ENCODE measurements around the gene LDHAL6B. TPM values are rescaled to one million over a fixed set of nuclear protein-coding genes. Genes with fewer than 3 reads are reported as not detected.

Gene LDHAL6B
- total and polyA plus RNA-seq, 2 experiments from 2014 or later = not detected

DNA sequence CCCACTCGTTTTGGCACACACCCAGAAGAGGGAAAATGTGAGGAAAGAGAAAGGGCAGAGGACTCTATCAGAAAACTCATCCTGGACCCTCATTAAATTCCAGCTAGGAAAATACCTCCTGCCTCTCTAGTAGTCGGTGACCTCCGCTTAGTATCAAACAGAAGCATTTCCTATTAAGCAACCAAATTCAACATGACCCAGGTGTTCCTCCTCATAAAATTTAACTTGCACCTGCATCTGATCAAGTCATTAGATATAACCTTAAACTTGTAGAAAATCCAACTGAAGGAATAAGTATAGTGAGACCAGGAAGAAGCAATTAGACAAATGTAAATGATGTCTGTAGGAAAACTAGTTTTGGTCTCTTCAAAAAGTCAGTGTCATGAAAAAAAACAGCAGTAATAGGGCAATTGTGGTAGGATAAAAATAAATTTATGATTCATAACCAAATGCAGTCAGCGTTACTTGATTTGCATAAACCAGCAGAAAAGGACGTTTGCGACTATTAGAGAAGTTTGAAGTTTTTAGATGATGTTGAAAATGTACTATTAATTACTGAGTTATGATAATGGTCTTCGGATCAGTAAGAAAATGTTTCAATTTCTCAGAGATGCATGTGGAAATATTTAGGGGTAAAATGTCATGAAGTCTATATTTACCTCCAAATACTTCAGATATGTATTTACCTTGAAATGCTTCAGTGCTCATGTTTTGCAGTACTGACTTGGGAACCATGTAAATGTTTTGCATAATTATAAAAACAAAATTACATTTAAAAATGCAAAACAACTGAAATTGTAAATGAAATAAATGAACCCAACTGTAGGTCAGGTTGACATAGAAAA is 44.6 kb downstream of the LDHAL6B start:
- ATAC-seq = no peak
- 0 out of 3 replicates have a peak, but pooled peaks cover 3% of the 10 kb centered on the region for H3K36me3 Mint-ChIP-seq (ENCODE audit: low read depth)
- no peaks in the 10 kb centered on the region for H3K79me2 ChIP-seq (replicated peaks; ENCODE audit: insufficient read depth)

DNA sequence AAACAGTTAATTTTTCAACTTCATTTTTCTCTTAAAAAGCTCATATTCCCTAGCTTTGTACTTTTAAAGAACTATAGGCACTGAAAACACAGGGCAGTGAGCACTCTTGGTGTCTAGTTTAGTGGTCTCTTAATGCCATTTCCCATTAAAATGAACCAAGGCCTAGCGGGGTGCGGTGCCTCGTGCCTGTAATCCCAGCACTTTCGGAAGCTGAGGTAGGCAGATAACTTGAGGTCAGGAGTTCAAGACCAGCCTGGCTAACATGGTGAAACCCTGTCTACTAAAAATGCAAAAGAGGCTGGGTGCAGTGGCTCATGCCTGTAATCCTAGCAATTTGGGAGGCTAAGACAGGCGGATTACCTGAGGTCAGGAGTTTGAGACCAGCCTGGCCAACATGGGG is 45.5 kb downstream of the LDHAL6B start:
- no peaks in the 10 kb centered on the region for H3K4me1 ChIP-seq (ENCODE audit: insufficient read depth)
- H3K36me3 ChIP-seq (ENCODE audit: insufficient read depth) = no peaks in the 10 kb centered on the region
- H3K4me3 ChIP-seq = no peak overlapping the region
- H2AFZ ChIP-seq = no peak overlapping the region
- no peaks in the 10 kb centered on the region for H3K27me3 ChIP-seq (ENCODE audit: insufficient read depth)
- Mint-ChIP-seq H3K4me3 (no peak overlapping the region), H3K27ac (no peak overlapping the region), H3K9me3 (no peaks in the 10 kb centered on the region), H3K4me1 (peaks cover 3% of the 10 kb centered on the region; the same call in 2 of the 3 replicates), H3K36me3 (ENCODE audit: low read depth) (0 out of 3 replicates have a peak, but pooled peaks cover 3% of the 10 kb centered on the region), H3K27me3 (ENCODE audit: insufficient read depth, low read depth, poor library complexity) (peaks cover 2% of the 10 kb centered on the region)
- H3K9me2 ChIP-seq (ENCODE audit: insufficient read depth) = no peaks in the 10 kb centered on the region
- H3K27ac ChIP-seq (ENCODE audit: low read depth) = no peak overlapping the region
- DNase-seq (ENCODE audit: low spot score) = no peak
- no peak overlapping the region for H3K4me2 ChIP-seq
- no peaks in the 10 kb centered on the region for H3K79me2 ChIP-seq (replicated peaks; ENCODE audit: insufficient read depth)
- H3F3A ChIP-seq (replicated peaks; ENCODE audit: low read depth) = no peaks in the 10 kb centered on the region
- no peak for ATAC-seq
- H4K20me1 ChIP-seq (replicated peaks; ENCODE audit: insufficient read depth) = no peaks in the 10 kb centered on the region
- no peak for TF ChIP-seq STAT1 (IDR thresholded peaks at IDR 0.05; ENCODE audit: unreplicated experiment)
- TF ChIP-seq EZH2 (IDR thresholded peaks at IDR 0.05; ENCODE audit: low read depth, unreplicated experiment) = no peak
- TF ChIP-seq POLR2AphosphoS5 (IDR thresholded peaks at IDR 0.05; ENCODE audit: low read depth) = no peak
- TF ChIP-seq JUNB (IDR thresholded peaks at IDR 0.05; ENCODE audit: unreplicated experiment) = no peak
- TF ChIP-seq ETS1 (IDR thresholded peaks at IDR 0.05) = no peak
- TF ChIP-seq EZH2phosphoT487 (IDR thresholded peaks at IDR 0.05; ENCODE audit: unreplicated experiment) = no peak
- no peak for TF ChIP-seq NANOG (IDR thresholded peaks at IDR 0.05; ENCODE audit: borderline replicate concordance)
- TF ChIP-seq ZNF331 (CRISPR knock-in tag; IDR thresholded peaks at IDR 0.05; ENCODE audit: low read depth) = no peak
- TF ChIP-seq ZNF114 (CRISPR knock-in tag; IDR thresholded peaks at IDR 0.05) = no peak

More for the DNA sequence above, 44.6 kb downstream of the LDHAL6B start:
- TF ChIP-seq STAT1 (IDR thresholded peaks at IDR 0.05; ENCODE audit: unreplicated experiment) (no peak), CREB1 (CRISPR knock-in tag; IDR thresholded peaks at IDR 0.05; ENCODE audit: low read depth) (no peak), EZH2phosphoT487 (IDR thresholded peaks at IDR 0.05; ENCODE audit: unreplicated experiment) (no peak), ZNF331 (CRISPR knock-in tag; IDR thresholded peaks at IDR 0.05; ENCODE audit: low read depth) (no peak), NANOG (IDR thresholded peaks at IDR 0.05; ENCODE audit: borderline replicate concordance) (no peak), EZH2 (IDR thresholded peaks at IDR 0.05; ENCODE audit: low read depth, unreplicated experiment) (no peak), CTCF (conservative IDR thresholded peaks at IDR 0.05; ENCODE audit: low read depth in 2 of 2) (no peak)
- H3K27ac Mint-ChIP-seq = 0 out of 2 replicates have a peak overlapping the region, but pooled peaks have one; percentile 35
- peaks cover 2% of the 10 kb centered on the region for H3K27me3 Mint-ChIP-seq (ENCODE audit: insufficient read depth, low read depth, poor library complexity)
- no peak for DNase-seq (ENCODE audit: low spot score)
- H3K9me3 Mint-ChIP-seq = no peaks in the 10 kb centered on the region
- no peaks in the 10 kb centered on the region for H3K27me3 ChIP-seq (ENCODE audit: insufficient read depth)
- H3K9me2 ChIP-seq (ENCODE audit: insufficient read depth) = no peaks in the 10 kb centered on the region
- H3F3A ChIP-seq (replicated peaks; ENCODE audit: low read depth) = no peaks in the 10 kb centered on the region
- no peak overlapping the region for H3K4me2 ChIP-seq
- no peaks in the 10 kb centered on the region for H3K4me1 ChIP-seq (ENCODE audit: insufficient read depth)
- H2AFZ ChIP-seq = no peak overlapping the region
- peaks cover 3% of the 10 kb centered on the region; the same call in 2 of the 3 replicates for H3K4me1 Mint-ChIP-seq
- no peaks in the 10 kb centered on the region for H4K20me1 ChIP-seq (replicated peaks; ENCODE audit: insufficient read depth)
- no peak overlapping the region for H3K4me3 Mint-ChIP-seq
- no peaks in the 10 kb centered on the region for H3K36me3 ChIP-seq (ENCODE audit: insufficient read depth)
- H3K27ac ChIP-seq (ENCODE audit: low read depth) = no peak overlapping the region
- no peak overlapping the region for H3K4me3 ChIP-seq
